Muscle of back (tissue), 13 donors: Measurements from ENCODE around the gene SMCHD1. TPM values are rescaled to one million over a fixed set of nuclear protein-coding genes. Genes with fewer than 3 reads are reported as not detected.

Experiments used
- DNase-seq, 3 donors: peaks; one replicate each; pipeline versions ENCODE4 v3.0.0 to v3.0.0-alpha.2; 2013
- long read RNA-seq, 9 donors: transcript quantifications; one replicate each; lab custom pipeline, GENCODE V29; 2026
- polyA plus RNA-seq, 10 donors: library from polyadenylated mRNA; unstranded; fragments of 120-200 nt; gene quantifications; one replicate each; pipeline ENCODE4 v1.2.1, GENCODE V29; 2013; ENCODE audit not compliant: insufficient read length in 10 of 10

SMCHD1 gene
- polyA plus RNA-seq, result 10 to 100 TPM; 28.9 to 50.4 (median 42.7) TPM
- long read RNA-seq, donor 1, partial matches to known transcripts, result 17 of 17 reads
- long read RNA-seq, donor 1, other reads (novel, unspliced or antisense), result 0 of 17 reads
- long read RNA-seq, donor 2, partial matches to known transcripts, result 5 of 6 reads
- long read RNA-seq, donor 2, other reads (novel, unspliced or antisense), result 0 of 6 reads
- long read RNA-seq, donor 3, result 0 reads
- long read RNA-seq, donor 4, partial matches to known transcripts, result 14 of 15 reads
- long read RNA-seq, donor 4, other reads (novel, unspliced or antisense), result 0 of 15 reads
- long read RNA-seq, donor 5, partial matches to known transcripts, result 7 of 7 reads
- long read RNA-seq, donor 5, other reads (novel, unspliced or antisense), result 0 of 7 reads
- long read RNA-seq, donor 6, partial matches to known transcripts, result 17 of 17 reads
- long read RNA-seq, donor 6, other reads (novel, unspliced or antisense), result 0 of 17 reads
- long read RNA-seq, donor 7, partial matches to known transcripts, result 6 of 6 reads
- long read RNA-seq, donor 7, other reads (novel, unspliced or antisense), result 0 of 6 reads
- long read RNA-seq, donor 8, partial matches to known transcripts, result 17 of 17 reads
- long read RNA-seq, donor 8, other reads (novel, unspliced or antisense), result 0 of 17 reads
- long read RNA-seq, donor 9, result 0 reads

- peak; percentile 83 to 96 (median 89) for DNase-seq
These were observed at the start of gene SMCHD1 for GRCh38 chr18:2655178-2655953. SMCHD1 (plus strand) TSS chr18:2655726; CDS start chr18:2656076, 350 bp downstream.

- no peak for DNase-seq
These were observed 49.2 kb upstream of the SMCHD1 start for GRCh38 chr18:2606335-2606734.

- DNase-seq, result no peak
These were observed 45.9 kb upstream of the SMCHD1 start for GRCh38 chr18:2609604-2610003.

- no peak for DNase-seq
These were observed 45.0 kb upstream of the SMCHD1 start for GRCh38 chr18:2610549-2610948.

GRCh38 chr18:2612996-2613395 lies 42.5 kb upstream of the SMCHD1 start:
- no peak for DNase-seq

GRCh38 chr18:2617401-2617998 lies 38.0 kb upstream of the SMCHD1 start:
- DNase-seq, result no peak

GRCh38 chr18:2618009-2618408 lies 37.5 kb upstream of the SMCHD1 start:
- peak in 1 of 3 donors; percentile 5 for DNase-seq

- no peak for DNase-seq
These were observed 30.3 kb upstream of the SMCHD1 start for GRCh38 chr18:2625217-2625616.

GRCh38 chr18:2627821-2628276 lies 27.7 kb upstream of the SMCHD1 start:
- no peak for DNase-seq

GRCh38 chr18:2629003-2629402 lies 26.5 kb upstream of the SMCHD1 start:
- no peak for DNase-seq

GRCh38 chr18:2635586-2635985 lies 19.9 kb upstream of the SMCHD1 start:
- no peak for DNase-seq

- no peak for DNase-seq
These were observed 19.3 kb upstream of the SMCHD1 start for GRCh38 chr18:2636126-2636631.

- peak in 2 of 3 donors; percentile 42 to 60 for DNase-seq
These were observed 13.9 kb upstream of the SMCHD1 start for GRCh38 chr18:2641638-2642037.

- no peak for DNase-seq
These were observed 12.8 kb upstream of the SMCHD1 start for GRCh38 chr18:2642771-2643170.

GRCh38 chr18:2644535-2644934 lies 11.0 kb upstream of the SMCHD1 start:
- no peak for DNase-seq

- DNase-seq, result no peak
These were observed 3.5 kb upstream of the SMCHD1 start for GRCh38 chr18:2651981-2652380.

GRCh38 chr18:2653467-2653866 lies 2.1 kb upstream of the SMCHD1 start:
- no peak for DNase-seq

- no peak for DNase-seq
These were observed 1.2 kb upstream of the SMCHD1 start for GRCh38 chr18:2654169-2654927.

GRCh38 chr18:2654928-2655177 lies 673 bp upstream of the SMCHD1 start:
- no peak for DNase-seq

GRCh38 chr18:2655954-2656236 lies 369 bp downstream of the SMCHD1 start:
- DNase-seq, result no peak

GRCh38 chr18:2656237-2656980 lies 883 bp downstream of the SMCHD1 start:
- peak in 2 of 3 donors; percentile 63 to 89 for DNase-seq
